ENCODE data around the gene CENPT. TPM values are rescaled to one million over a fixed set of nuclear protein-coding genes. Genes with fewer than 3 reads are reported as not detected.

CENPT gene
- total and polyA plus RNA-seq, 10 of the 15 experiments (the other 5 are each of a cell fraction or from before 2014, with no cell fraction given): 1.1 to 45.7 (median 24.5) TPM

DNA sequence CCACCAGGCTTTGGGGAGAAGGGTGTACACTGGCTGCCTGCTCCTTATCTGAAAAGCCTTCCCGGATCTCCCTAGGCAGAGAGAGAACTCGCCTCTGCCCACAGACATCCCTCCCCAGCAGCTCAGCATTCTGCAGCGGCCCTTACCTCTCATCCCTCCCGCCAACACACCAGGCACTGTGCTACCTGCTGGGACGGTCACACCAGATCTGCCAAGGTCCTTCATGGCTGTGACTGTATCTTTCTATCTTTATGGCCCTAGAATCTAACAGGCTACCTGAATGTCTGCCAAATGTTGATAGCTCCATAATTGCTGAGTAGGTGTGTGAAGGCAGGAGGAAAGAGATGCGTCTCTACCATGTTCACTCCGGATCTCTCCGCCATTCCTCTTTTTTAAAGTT lies 32.9 kb downstream of the CENPT start:
- Histone ChIP-seq H3K27me3 (replicated peaks in 1 of 2; ENCODE audit: control insufficient read depth in 2 of 2, insufficient read depth in 2 of 2, low read length in 1 of 2) (no peaks in the 10 kb centered on the region), H3K4me3 (no peak overlapping the region), H2AFZ (ENCODE audit: control insufficient read depth, low read depth, low read length) (no peak overlapping the region), H3K79me2 (ENCODE audit: control insufficient read depth, insufficient read depth, low read length) (no peaks in the 10 kb centered on the region), H3K27ac (ENCODE audit: control insufficient read depth, insufficient read depth) (no peak overlapping the region), H3K9me3 (replicated peaks; ENCODE audit: control insufficient read depth, insufficient read depth, low read length) (no peaks in the 10 kb centered on the region), H3K4me2 (ENCODE audit: control insufficient read depth, insufficient read depth) (no peak overlapping the region), H4K20me1 (ENCODE audit: control insufficient read depth, insufficient read depth) (no peaks in the 10 kb centered on the region), H3K36me3 (ENCODE audit: control insufficient read depth in 2 of 2, insufficient read depth in 2 of 2, low read length in 1 of 2) (no peaks in the 10 kb centered on the region), H3K4me1 (ENCODE audit: control insufficient read depth, insufficient read depth, low read length) (no peaks in the 10 kb centered on the region), H3K9ac (ENCODE audit: control insufficient read depth, insufficient read depth, low read length) (no peak overlapping the region)
- in situ Hi-C loops (cut with MboI) (no loop called here), intact Hi-C loops (cut with micrococcal nuclease; ENCODE audit: unreplicated experiment) (no loop called here)
- CTCF ChIA-PET: interaction anchor here (0.5 to 4.0 kb wide), 11 partner anchors 7 to 315 kb away, joined by 3 to 53 read pairs (median 25); partner anchors contain the start of genes NRN1L, RANBP10 and TSNAXIP1
- RAD21 ChIA-PET (ENCODE audit: unreplicated experiment): interaction anchor here (1.1 to 2.6 kb wide), 5 partner anchors 54 to 416 kb away, joined by 3 to 19 read pairs (median 4); partner anchors contain the start of gene GFOD2
- DNase-seq (ENCODE audit: low read depth, low spot score) (no peak), ATAC-seq (no peak), FAIRE-seq (no peak)
- WGBS (ENCODE audit: insufficient coverage, insufficient replicate concordance, low lambda C conversion rate, missing lambda C conversion rate): 70% methylated on average over 8 of the region's 8 CpGs
- TF ChIP-seq HDAC2 (IDR thresholded peaks at IDR 0.05): no peak
- no peak for TF ChIP-seq NFIC (IDR thresholded peaks at IDR 0.05; ENCODE audit: low read depth, low read length)
- no peak for TF ChIP-seq EED (IDR thresholded peaks at IDR 0.05; ENCODE audit: low read depth)
- TF ChIP-seq DPF2 (IDR thresholded peaks at IDR 0.05): no peak
- TF ChIP-seq KAT2A (conservative IDR thresholded peaks at IDR 0.05; ENCODE audit: control insufficient read depth, low read depth, low read length): no peak
- no peak for TF ChIP-seq E2F4 (IDR thresholded peaks at IDR 0.05; ENCODE audit: low read depth, low read length)
- no peak for TF ChIP-seq SUPT20H (IDR thresholded peaks at IDR 0.05; ENCODE audit: borderline replicate concordance, control insufficient read depth, low read depth, low read length)
- no peak for TF ChIP-seq ZNF384 (IDR thresholded peaks at IDR 0.05; ENCODE audit: borderline replicate concordance, low read depth, low read length)
- no peak for TF ChIP-seq YBX1 (IDR thresholded peaks at IDR 0.05)
- no peak for TF ChIP-seq ZNF24 (IDR thresholded peaks at IDR 0.05)
- TF ChIP-seq BMI1 (IDR thresholded peaks at IDR 0.05; ENCODE audit: borderline replicate concordance): no peak
- TF ChIP-seq E4F1 (IDR thresholded peaks at IDR 0.05; ENCODE audit: borderline replicate concordance, partially characterized antibody): no peak
- no peak for TF ChIP-seq EGR1 (IDR thresholded peaks at IDR 0.05; ENCODE audit: borderline replicate concordance in 1 of 2, low read depth in 2 of 2, low read length in 2 of 2)
- no peak for TF ChIP-seq MTA3 (IDR thresholded peaks at IDR 0.05; ENCODE audit: borderline replicate concordance, low read length)
- TF ChIP-seq BRCA1 (IDR thresholded peaks at IDR 0.05; ENCODE audit: low read depth, low read length): no peak
- TF ChIP-seq CBX3 (IDR thresholded peaks at IDR 0.05; ENCODE audit: borderline replicate concordance, low read depth): no peak
- TF ChIP-seq PML (IDR thresholded peaks at IDR 0.05; ENCODE audit: low read length): no peak
- TF ChIP-seq BCL11A (IDR thresholded peaks at IDR 0.05; ENCODE audit: low read depth, low read length): no peak
- no peak for TF ChIP-seq SMAD5 (IDR thresholded peaks at IDR 0.05; ENCODE audit: low read depth)
- BruUV-seq (replicated peaks): no TSS peak
- POLR2A ChIA-PET: interaction anchor here (0.7 to 1.4 kb wide), 4 partner anchors 23 to 113 kb away, joined by 3 to 4 read pairs (median 3); no protein-coding TSS in a partner anchor
- SMC1A ChIA-PET (ENCODE audit: uncharacterized antibody, unreplicated experiment): interaction anchor here (0.8 to 3.0 kb wide), 3 partner anchors 8 to 226 kb away, joined by 3 to 13 read pairs (median 12); partner anchors contain the start of genes RANBP10 and TSNAXIP1

All from GM12878 (cell line).